HG03280 (cell line): ENCODE measurements around the gene ADGRL2.

Experiments used
- ATAC-seq: cut with Tn5 transposase; IDR thresholded peaks from one replicate; pipeline ENCODE4 v1.9.1; 2021; ENCODE audit warnings: mild to moderate bottlenecking, moderate library complexity; ENCODE audit not compliant: unreplicated experiment

ADGRL2 gene

DNA sequence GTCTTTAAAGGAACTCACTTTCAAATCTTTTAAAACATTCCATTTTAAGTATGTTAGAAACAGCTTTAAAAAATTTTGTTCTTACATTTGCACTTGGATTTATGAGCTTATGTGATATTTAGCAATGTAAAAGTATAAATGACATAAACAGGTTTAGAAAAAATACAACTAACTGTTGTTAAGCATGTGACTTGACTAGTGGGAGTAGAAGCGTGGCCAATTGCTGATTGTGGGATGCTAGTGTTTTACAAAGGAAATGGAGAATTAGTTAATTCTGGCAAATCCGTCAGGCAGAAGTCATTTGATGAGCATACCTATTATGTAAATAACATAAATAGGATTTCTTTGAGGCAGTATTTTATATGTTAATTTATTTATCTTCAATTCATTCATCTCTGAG lies 175.8 kb downstream of the ADGRL2 start:
- no peak for ATAC-seq

DNA sequence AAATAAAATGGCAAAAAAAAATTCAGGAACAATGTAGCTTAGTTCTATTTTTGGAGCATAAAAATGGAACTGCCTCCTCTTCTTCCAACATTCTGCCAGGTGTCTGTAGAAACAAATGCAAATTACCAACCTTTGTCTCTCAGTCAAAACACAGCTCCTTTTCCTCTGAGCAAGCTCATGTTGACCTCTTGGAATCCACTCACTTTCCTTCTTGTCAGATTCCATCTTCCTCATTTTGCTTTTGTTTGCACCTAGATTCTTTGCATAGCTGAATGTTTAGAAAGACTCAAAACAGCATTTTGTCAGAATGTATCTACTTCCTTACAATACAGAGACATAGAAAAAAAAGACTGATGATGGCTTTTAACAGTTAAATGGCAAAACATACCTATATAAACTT lies 178.2 kb downstream of the ADGRL2 start:
- ATAC-seq = no peak

GRCh38 chr1:81982523-81982922 lies 181.8 kb downstream of the ADGRL2 start:
- no peak for ATAC-seq

DNA sequence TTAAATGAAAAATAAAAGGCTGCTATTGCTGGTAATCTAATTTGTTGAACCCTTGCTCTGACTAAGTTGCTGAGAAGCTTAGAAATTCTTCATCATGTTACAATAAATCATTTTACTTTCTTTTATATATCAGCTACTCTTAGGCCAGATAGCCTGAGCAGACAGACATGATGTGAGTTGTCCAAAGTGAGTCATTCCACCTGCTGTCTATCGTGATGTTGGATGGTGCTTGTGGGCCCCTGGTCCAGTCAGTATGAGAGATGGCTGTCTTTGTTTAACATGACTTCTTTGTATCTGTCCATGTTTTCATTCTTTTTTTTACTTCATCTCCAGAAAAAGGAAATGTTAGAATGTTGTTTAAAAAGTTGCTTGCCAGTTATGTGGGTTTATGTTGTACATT lies 188.8 kb downstream of the ADGRL2 start:
- ATAC-seq = no peak

- ATAC-seq = no peak
Observed at GRCh38 chr1:81990241-81990640, 189.5 kb downstream of the ADGRL2 start.

DNA sequence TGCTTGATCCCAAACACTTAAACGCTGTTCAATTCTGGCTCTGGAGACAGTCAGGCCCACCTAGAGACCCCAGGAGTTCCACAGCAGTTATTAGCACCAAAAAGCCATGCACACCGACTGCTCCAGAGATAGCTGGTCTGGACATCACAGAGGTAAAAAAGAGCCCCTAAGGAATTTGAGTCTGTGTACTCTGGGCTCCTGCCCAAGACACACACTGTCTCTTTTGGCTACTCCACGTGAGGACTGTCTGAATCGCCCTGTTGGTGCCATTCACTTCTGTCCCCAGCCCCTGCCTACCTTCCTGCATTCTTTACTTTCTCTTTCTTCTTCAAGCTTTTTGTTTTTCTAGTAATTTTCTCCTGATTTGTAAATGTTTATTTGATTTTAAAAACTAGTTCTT lies 197.4 kb downstream of the ADGRL2 start:
- no peak for ATAC-seq

- no peak for ATAC-seq
Observed at GRCh38 chr1:81999364-81999763, 198.6 kb downstream of the ADGRL2 start.

DNA sequence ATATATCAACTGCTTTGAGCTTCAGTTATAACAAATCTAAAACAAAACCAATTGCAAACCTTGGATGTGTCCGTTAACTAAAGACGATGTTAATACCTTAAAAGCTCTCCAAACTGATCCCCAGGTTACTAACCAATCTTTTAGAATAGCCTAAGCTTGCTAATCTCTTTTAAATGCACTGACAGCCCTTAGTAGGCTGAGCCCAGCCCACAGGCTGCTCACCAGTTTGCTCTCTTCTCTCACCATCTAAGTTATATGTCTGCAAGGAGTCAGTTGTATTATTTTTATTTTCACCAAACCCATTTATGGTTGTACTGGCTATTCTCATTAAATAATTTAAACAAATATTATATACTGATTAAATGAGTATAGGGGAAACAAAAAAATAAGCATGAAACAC lies 199.5 kb downstream of the ADGRL2 start:
- ATAC-seq = no peak

DNA sequence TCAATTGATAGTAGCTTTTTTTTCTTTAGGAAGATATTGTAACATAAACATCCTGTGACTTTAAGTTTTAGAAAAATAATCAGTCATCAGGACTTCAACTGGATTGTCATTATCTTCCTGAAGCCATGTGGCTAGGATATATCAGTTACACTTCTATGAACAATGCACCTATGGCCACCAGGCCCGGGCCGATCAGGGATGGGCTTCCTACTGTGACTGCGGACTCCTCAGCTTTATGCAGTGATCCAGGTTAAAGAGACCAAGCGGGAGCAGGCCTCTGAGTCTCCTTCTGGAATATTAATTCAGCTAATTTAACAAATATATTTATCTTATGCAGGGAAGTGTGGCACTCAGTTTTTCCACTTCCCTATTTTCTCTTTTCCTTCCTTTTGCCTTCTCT lies 200.6 kb downstream of the ADGRL2 start:
- no peak for ATAC-seq

DNA sequence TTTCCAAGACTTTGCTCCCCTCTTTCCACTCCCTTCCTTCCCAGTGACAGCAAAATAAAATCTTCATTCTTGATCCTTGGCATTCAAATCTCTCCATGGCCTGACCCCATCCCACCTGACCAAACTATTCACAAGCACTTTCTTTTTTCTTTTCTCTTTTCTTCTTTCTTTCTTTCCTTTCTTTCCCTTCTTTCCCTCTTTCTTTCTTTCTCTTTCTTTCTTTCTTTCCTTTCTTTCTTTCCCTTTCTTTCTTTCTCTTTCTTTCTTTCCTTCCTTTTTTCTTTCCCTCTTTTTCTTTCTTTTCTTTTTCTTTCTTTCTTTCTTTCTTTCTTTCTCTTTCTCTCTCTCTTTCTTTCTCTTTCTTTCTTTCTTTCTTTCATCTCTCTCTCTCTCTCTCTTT lies 207.1 kb downstream of the ADGRL2 start:
- ATAC-seq = no peak

DNA sequence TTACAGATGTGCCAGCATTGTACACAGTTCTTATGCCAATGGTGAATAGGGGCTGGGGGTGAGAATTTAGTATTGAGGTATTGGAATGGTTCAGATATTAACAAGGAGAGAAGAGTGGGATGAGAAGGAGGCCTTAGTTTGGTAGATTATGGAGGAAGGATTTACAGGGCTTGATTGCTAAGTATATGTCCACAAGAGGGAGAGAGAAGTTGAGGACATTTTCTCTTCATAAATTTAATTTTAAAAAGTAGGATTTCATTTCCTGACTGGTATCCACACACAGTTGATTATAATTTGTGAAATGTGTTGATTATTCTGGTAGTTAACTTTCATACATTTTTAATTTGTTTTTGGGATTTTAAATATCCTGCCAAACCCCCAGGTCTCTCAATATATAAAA lies 213.0 kb downstream of the ADGRL2 start:
- no peak for ATAC-seq

GRCh38 chr1:82015444-82015843 lies 214.7 kb downstream of the ADGRL2 start:
- ATAC-seq = no peak

GRCh38 chr1:82018319-82018718 lies 217.6 kb downstream of the ADGRL2 start:
- ATAC-seq = no peak

- no peak for ATAC-seq
Observed at GRCh38 chr1:82019508-82019907, 218.8 kb downstream of the ADGRL2 start.

- no peak for ATAC-seq
Observed at GRCh38 chr1:82030830-82031229, 230.1 kb downstream of the ADGRL2 start.

- no peak for ATAC-seq
Observed at GRCh38 chr1:82032068-82032467, 231.3 kb downstream of the ADGRL2 start.

- ATAC-seq = no peak
Observed at GRCh38 chr1:82034812-82035211, 234.1 kb downstream of the ADGRL2 start.
